ENCODE measurements around the gene RBBP5. TPM values are rescaled to one million over a fixed set of nuclear protein-coding genes. Genes with fewer than 3 reads are reported as not detected.

The RBBP5 gene, protein sequence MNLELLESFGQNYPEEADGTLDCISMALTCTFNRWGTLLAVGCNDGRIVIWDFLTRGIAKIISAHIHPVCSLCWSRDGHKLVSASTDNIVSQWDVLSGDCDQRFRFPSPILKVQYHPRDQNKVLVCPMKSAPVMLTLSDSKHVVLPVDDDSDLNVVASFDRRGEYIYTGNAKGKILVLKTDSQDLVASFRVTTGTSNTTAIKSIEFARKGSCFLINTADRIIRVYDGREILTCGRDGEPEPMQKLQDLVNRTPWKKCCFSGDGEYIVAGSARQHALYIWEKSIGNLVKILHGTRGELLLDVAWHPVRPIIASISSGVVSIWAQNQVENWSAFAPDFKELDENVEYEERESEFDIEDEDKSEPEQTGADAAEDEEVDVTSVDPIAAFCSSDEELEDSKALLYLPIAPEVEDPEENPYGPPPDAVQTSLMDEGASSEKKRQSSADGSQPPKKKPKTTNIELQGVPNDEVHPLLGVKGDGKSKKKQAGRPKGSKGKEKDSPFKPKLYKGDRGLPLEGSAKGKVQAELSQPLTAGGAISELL
- total RNA-seq: 14.8 and 20.4 TPM in 2 replicates

DNA sequence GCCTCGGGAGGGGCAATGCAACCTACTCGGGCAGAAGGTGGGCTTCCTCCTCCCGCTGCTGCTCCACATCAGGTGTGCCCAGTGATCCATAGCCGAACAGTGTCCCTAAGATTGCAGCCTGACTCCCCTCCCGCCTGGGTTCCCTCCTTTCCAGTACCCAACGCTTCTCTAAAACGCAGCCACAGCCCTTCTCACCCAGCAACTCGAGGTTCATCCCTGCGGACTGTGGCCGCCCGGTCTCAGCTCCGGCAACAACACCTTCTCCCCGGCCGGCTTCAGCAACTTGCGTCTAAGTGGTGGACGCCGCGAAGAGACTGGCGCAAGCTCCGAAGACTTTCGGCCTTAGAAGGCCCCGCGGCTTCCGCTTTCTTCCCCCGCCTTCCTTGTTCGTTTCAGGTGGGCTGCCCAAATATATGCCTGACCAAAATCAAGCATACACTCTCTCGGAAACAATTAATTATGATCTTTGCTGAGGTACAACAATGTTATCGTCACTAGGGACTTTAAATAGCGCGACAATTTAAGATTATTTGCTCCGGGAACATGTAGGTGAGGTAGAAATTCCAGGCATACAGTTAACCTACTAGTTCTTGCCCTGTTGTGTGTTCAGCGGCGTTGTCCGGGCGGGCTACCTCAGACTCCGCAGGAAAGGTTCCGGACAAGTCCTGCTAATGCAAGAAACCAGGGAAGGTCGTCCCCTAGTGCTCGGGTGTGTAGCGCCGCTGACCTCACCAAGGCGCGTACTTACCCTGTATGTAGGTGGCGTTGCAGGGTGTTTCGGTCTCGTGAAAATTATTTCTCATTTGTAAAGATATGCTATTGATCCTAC is at the start of gene RBBP5:
Gene RBBP5, minus strand, starts transcription at position 319 of the 829 bp plus-strand sequence. Its CDS starts 105 bp downstream, at position 214.

DNA sequence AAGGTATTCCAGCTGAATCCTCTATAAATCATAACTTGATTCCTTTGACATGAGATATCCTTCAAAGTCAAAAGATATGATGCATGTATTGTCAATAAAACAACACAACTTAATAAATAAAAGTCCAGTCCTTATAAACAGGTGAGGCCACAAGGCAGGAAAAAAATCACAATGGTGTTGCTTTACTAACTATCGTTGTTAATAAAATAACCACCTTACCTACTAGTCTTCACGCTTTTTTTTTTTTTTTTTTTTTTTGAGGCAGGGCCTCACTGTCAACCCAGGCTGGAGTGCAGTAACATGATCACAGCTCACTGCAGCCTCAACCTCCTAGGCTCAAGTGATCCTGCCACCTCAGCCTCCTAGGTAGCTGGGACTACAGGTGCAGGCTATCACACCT is 37.4 kb downstream of the RBBP5 start, which contains the start of gene TMEM81:
Gene TMEM81, minus strand, starts transcription at position 101 of the 400 bp plus-strand sequence. CDS start 140 bp downstream, outside the sequence.

DNA sequence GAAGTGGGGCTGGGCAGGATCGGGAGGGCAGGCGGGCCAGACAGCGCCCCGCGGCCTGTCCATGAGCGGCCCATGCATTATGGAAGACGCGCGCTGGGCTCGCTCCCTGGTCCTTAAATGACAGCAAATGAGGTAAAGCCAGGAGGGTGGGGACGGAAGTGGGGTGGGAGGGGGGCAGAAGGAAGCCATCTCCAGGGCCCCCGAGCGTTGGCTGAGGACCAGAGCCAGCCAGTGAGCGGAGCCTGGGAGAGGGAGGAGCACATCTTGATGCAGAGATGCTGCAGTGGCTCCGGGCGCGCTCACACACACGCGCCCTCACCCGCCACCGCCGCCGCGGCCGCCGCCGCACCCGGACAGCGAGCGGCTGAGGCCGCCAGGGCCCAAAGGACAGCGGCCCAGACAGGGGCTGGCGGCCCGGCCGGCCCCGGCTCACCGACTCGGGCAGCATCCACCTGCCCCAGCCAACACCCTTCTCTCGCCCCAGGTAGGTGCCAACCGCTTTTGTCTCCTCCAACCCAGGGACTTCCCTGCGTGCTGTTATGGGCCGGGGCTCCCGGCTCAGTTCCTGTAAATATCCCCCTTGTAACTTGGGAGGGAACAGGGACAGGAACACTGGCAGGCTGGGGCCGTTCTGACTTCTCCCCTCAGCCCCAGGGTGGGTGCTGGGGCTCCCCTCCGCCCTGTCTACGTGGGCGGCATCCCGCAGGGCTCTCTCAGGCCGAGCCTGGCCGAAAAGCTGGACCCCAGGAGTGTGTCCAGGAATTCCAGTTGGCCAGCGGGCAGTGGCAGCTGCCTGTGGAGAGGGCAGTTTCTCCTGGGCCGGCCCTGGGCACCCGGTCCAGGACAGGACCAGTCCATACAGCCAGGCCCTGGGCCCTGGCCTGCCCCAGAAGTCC is 78.6 kb downstream of the RBBP5 start, which contains the start of gene CNTN2:
Gene CNTN2, plus strand, starts transcription at position 302 of the 896 bp plus-strand sequence. CDS start 9,974 bp downstream, outside the sequence.

Other genes starting within 250 kb of the RBBP5 start
- gene CNTN2, start 78.8 kb downstream of the RBBP5 start, total RNA-seq: not detected in 2 replicates
- 1.1 and 2.5 TPM in 2 replicates for gene TMEM81, start 37.5 kb downstream of the RBBP5 start, total RNA-seq
- 19.2 and 19.8 TPM in 2 replicates for gene DSTYK, start 89.7 kb upstream of the RBBP5 start, total RNA-seq
- gene TMCC2, start 106.0 kb upstream of the RBBP5 start, total RNA-seq: 1.3 and 1.8 TPM in 2 replicates
- 3.9 and 4.8 TPM in 2 replicates for gene NUAK2, start 199.8 kb upstream of the RBBP5 start, total RNA-seq
- not detected in 2 replicates for gene KLHDC8A, start 234.9 kb upstream of the RBBP5 start, total RNA-seq